Endothelial cell of umbilical vein (primary cell): Measurements from ENCODE around the gene HOXB6. TPM values are rescaled to one million over a fixed set of nuclear protein-coding genes. Genes with fewer than 3 reads are reported as not detected.

ENCODE experiments used
- BruUV-seq: library from RNA; stranded (reverse); fragments of 400-500 nt; replicated peaks from 2 replicates; lab custom pipeline; 2021; lab: Mats Ljungman, UMichigan
- CTCF ChIA-PET: fragments of 300-600, 350-600 bp; sonication (Branson Sonifier 250); formaldehyde crosslinking; loops from one replicate; lab custom pipeline; 2021; ENCODE audit warnings: antibody characterized with exemption, inconsistent platforms; lab: Charles Lee
- POLR2A ChIA-PET: fragments of 300-600, 350-600 bp; sonication (Branson Sonifier 250); formaldehyde crosslinking; loops from one replicate; lab custom pipeline; 2021; ENCODE audit warnings: antibody characterized with exemption, inconsistent platforms; lab: Charles Lee
- DNase-seq: peaks from one replicate; pipeline ENCODE4 v3.0.0-alpha.2; 2011; ENCODE audit warnings: low read depth, low spot score
- FAIRE-seq: peaks from 2 replicates; lab custom pipeline; 2011; peaks lifted over from hg19 to GRCh38; lab: Jason Lieb, UNC
- H2AFZ ChIP-seq: 2 replicates; pipeline ENCODE4 v1.6.0; 2012; ENCODE audit warnings: low read depth, low read length, control low read depth, inconsistent platforms
- H3K27ac ChIP-seq: 2 replicates; pipeline ENCODE4 v1.5.1; 2011; ENCODE audit warnings: low read depth, mild to moderate bottlenecking, control low read depth, low read length, moderate library complexity; ENCODE audit not compliant: insufficient read depth
- H3K27me3 ChIP-seq, 2 experiments: 2 replicates each; pipeline versions ENCODE4 v1.6.0 to v1.6.1; 2011; ENCODE audit warnings: low read length in 2 of 2, mixed read lengths in 1 of 2; ENCODE audit not compliant: control insufficient read depth in 2 of 2, insufficient read depth in 2 of 2
- H3K36me3 ChIP-seq, 2 experiments: 2 replicates in 1 of 2; 3 replicates in 1 of 2; pipeline ENCODE4 v1.5.1; 2011; ENCODE audit warnings: low read length in 2 of 2, mild to moderate bottlenecking in 1 of 2, moderate library complexity in 1 of 2; ENCODE audit not compliant: control insufficient read depth in 2 of 2, insufficient read depth in 2 of 2; ENCODE audit errors: extremely low read depth in 1 of 2
- H3K4me1 ChIP-seq: 3 replicates; pipeline ENCODE4 v1.5.1; 2011; ENCODE audit warnings: mild to moderate bottlenecking, low read length; ENCODE audit not compliant: control insufficient read depth, insufficient read depth; ENCODE audit errors: extremely low read depth
- H3K4me2 ChIP-seq: 2 replicates; pipeline ENCODE4 v1.6.1; 2011; ENCODE audit warnings: low read length, control low read depth, mixed read lengths; ENCODE audit not compliant: insufficient read depth
- H3K4me3 ChIP-seq, 3 experiments: fragments of 200-600 bp in 1 of 3; sonication (generic), shearing (Covaris generic) in 1 of 3; replicated peaks in 1 of 3; 2 replicates each; pipeline ENCODE4 v1.5.1; 2011 to 2016; ENCODE audit warnings: control low read depth in 3 of 3, low read length in 3 of 3, mild to moderate bottlenecking in 2 of 3, inconsistent platforms in 1 of 3, low read depth in 1 of 3, moderate library complexity in 1 of 3; ENCODE audit not compliant: insufficient read depth in 1 of 3
- H3K79me2 ChIP-seq: 2 replicates; pipeline ENCODE4 v1.6.0; 2012; ENCODE audit warnings: low read length, inconsistent platforms; ENCODE audit not compliant: control insufficient read depth, insufficient read depth
- H3K9ac ChIP-seq: replicated peaks from 2 replicates; pipeline ENCODE3; 2011; ENCODE audit warnings: low read length, control low read depth; ENCODE audit not compliant: insufficient read depth; ENCODE audit errors: extremely low read depth
- H3K9me1 ChIP-seq: replicated peaks from 3 replicates; pipeline ENCODE4 v1.6.0; 2011; ENCODE audit warnings: mild to moderate bottlenecking, low read length; ENCODE audit not compliant: control insufficient read depth, insufficient read depth; ENCODE audit errors: extremely low read depth
- H3K9me3 ChIP-seq: replicated peaks from 2 replicates; pipeline ENCODE4 v1.5.1; 2012; ENCODE audit warnings: low read length, inconsistent platforms; ENCODE audit not compliant: control insufficient read depth, insufficient read depth
- H4K20me1 ChIP-seq: replicated peaks from 2 replicates; pipeline ENCODE3; 2011; ENCODE audit warnings: mild to moderate bottlenecking, low read length; ENCODE audit not compliant: control insufficient read depth, insufficient read depth; ENCODE audit errors: extremely low read depth
- EZH2 ChIP-seq: IDR thresholded peaks from 2 replicates; pipeline ENCODE4 v1.6.1; 2012; ENCODE audit warnings: borderline replicate concordance, low read depth, mild to moderate bottlenecking, moderate library complexity, low read length, inconsistent platforms; ENCODE audit not compliant: severe bottlenecking
- FOS ChIP-seq: IDR thresholded peaks from 2 replicates; pipeline ENCODE4 v1.6.1; 2011; ENCODE audit warnings: mild to moderate bottlenecking, low read length, moderate library complexity, borderline replicate concordance; ENCODE audit not compliant: insufficient read depth
- GATA2 ChIP-seq: IDR thresholded peaks from 2 replicates; pipeline ENCODE4 v1.7.0; 2011; ENCODE audit warnings: low read depth, mild to moderate bottlenecking, moderate library complexity, mixed read lengths, low read length; ENCODE audit not compliant: insufficient read length, insufficient read depth
- JUN ChIP-seq: IDR thresholded peaks from 2 replicates; pipeline ENCODE4 v1.6.1; 2011; ENCODE audit warnings: borderline replicate concordance, low read depth; ENCODE audit not compliant: insufficient read length, insufficient read depth
- MYC ChIP-seq: IDR thresholded peaks from one replicate; pipeline ENCODE4 v1.6.1; 2011; ENCODE audit warnings: mild to moderate bottlenecking, low read depth, low read length
- POLR2A ChIP-seq: IDR thresholded peaks from 2 replicates; pipeline ENCODE4 v1.6.1; 2012; ENCODE audit warnings: low read depth, mild to moderate bottlenecking, control low read depth, low read length
- POLR2AphosphoS5 ChIP-seq: IDR thresholded peaks from 2 replicates; pipeline ENCODE4 v1.6.1; 2012; ENCODE audit warnings: low read depth, mild to moderate bottlenecking, control low read depth, low read length, moderate library complexity; ENCODE audit not compliant: insufficient read depth
- dilution Hi-C: fragments of 300-500 bp; cut with MboI; formaldehyde crosslinking; loops from one replicate; pipeline ENCODE4 v1.15.0; 2019; ENCODE audit warnings: low sequenced_read_pairs; ENCODE audit not compliant: extremely low pct_ligation_motif_present
- intact Hi-C: fragments of 100-400 bp; cut with micrococcal nuclease; formaldehyde crosslinking; loops from one replicate; pipeline ENCODE4 v1.10.0; 2022
- polyA plus RNA-seq, 4 experiments: library from polyadenylated mRNA; depleted of rRNA in 3 of 4; stranded (reverse) in 3 of 4; unstranded in 1 of 4; fragments of >200 nt; gene quantifications; 2 replicates each; pipeline versions ENCODE4 v1.2.1 to v1.2.3, GENCODE V29; 2011 to 2012; ENCODE audit warnings: missing spikeins in 1 of 4
- total RNA-seq: library from RNA; stranded (reverse); gene quantifications from 2 replicates; pipeline ENCODE4 v1.2.3, GENCODE V29; 2021
- TF ChIP-seq, protein P1 (sequence below), 2 donors: IDR thresholded peaks; 1 replicate in 1 of 2; 2 replicates in 1 of 2; pipeline ENCODE4 v1.5.1; 2011; ENCODE audit warnings: low read length in 2 of 2, mild to moderate bottlenecking in 2 of 2, moderate library complexity in 2 of 2, control low read depth in 1 of 2, inconsistent platforms in 1 of 2, low read depth in 1 of 2; ENCODE audit not compliant: insufficient read depth in 1 of 2; ENCODE audit errors: extremely low read depth in 1 of 2
- TF ChIP-seq, protein P2 (sequence below): IDR thresholded peaks from 2 replicates; pipeline ENCODE4 v1.6.1; 2011; ENCODE audit not compliant: insufficient read depth, insufficient read length

Gene HOXB6
- total and polyA plus RNA-seq, 2 donors (not counting 3 experiments of a cell fraction or from before 2014, with no cell fraction given), result 8.8 to 24.0 TPM

- no peaks in the 10 kb centered on the region for H4K20me1 ChIP-seq
Observed at GRCh38 chr17:48644910-48645557, 40.2 kb upstream of the HOXB6 start.

More at GRCh38 chr17:48644910-48645557, 40.2 kb upstream of the HOXB6 start:
- Histone ChIP-seq H2AFZ (no peak overlapping the region), H3K36me3 (no peaks in the 10 kb centered on the region), H3K4me2 (no peak overlapping the region), H3K9ac (no peak overlapping the region), H3K79me2 (no peaks in the 10 kb centered on the region), H3K4me1 (no peaks in the 10 kb centered on the region), H3K9me1 (no peaks in the 10 kb centered on the region), H3K9me3 (no peaks in the 10 kb centered on the region), H3K4me3 (no peak overlapping the region), H3K27me3 (peaks cover 74 to 84% of the 10 kb centered on the region in 2 experiments), H3K27ac (no peak overlapping the region)
- no TSS peak for BruUV-seq
- intact Hi-C loops, result no loop called here
- DNase-seq (no peak), FAIRE-seq (no peak)
- TF ChIP-seq POLR2A (no peak), FOS (no peak), MYC (no peak), EZH2 (no peak), POLR2AphosphoS5 (no peak), JUN (no peak), GATA2 (no peak)
- TF ChIP-seq, protein P1, sequence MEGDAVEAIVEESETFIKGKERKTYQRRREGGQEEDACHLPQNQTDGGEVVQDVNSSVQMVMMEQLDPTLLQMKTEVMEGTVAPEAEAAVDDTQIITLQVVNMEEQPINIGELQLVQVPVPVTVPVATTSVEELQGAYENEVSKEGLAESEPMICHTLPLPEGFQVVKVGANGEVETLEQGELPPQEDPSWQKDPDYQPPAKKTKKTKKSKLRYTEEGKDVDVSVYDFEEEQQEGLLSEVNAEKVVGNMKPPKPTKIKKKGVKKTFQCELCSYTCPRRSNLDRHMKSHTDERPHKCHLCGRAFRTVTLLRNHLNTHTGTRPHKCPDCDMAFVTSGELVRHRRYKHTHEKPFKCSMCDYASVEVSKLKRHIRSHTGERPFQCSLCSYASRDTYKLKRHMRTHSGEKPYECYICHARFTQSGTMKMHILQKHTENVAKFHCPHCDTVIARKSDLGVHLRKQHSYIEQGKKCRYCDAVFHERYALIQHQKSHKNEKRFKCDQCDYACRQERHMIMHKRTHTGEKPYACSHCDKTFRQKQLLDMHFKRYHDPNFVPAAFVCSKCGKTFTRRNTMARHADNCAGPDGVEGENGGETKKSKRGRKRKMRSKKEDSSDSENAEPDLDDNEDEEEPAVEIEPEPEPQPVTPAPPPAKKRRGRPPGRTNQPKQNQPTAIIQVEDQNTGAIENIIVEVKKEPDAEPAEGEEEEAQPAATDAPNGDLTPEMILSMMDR (IDR thresholded peaks at IDR 0.05; ENCODE audit: extremely low read depth in 1 of 2, insufficient read depth in 1 of 2, low read depth in 1 of 2, low read length in 2 of 2), result no peak
- TF ChIP-seq, protein P2, sequence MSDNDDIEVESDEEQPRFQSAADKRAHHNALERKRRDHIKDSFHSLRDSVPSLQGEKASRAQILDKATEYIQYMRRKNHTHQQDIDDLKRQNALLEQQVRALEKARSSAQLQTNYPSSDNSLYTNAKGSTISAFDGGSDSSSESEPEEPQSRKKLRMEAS, result no peak
- dilution Hi-C loops, result no loop called here
- CTCF ChIA-PET, result interaction anchor here (1.2 to 4.5 kb wide), 2 partner anchors 9 to 13 kb away, joined by 3 to 23 read pairs; no protein-coding TSS in a partner anchor
- POLR2A ChIA-PET, result no interaction called here
